Stimulated activated CD4-positive, alpha-beta T cell treated with anti-CD3 and anti-CD28 coated beads, TNF-alpha, amount 100 ng/mL, for 48 hours (primary cell): Measurements from ENCODE around the gene CDIP1.

ENCODE experiments used
- DNase-seq, 3 donors: peaks; one replicate each; pipeline ENCODE4 v3.0.0-alpha.2; 2020; ENCODE audit warnings: low read depth in 3 of 3

The CDIP1 gene

DNA sequence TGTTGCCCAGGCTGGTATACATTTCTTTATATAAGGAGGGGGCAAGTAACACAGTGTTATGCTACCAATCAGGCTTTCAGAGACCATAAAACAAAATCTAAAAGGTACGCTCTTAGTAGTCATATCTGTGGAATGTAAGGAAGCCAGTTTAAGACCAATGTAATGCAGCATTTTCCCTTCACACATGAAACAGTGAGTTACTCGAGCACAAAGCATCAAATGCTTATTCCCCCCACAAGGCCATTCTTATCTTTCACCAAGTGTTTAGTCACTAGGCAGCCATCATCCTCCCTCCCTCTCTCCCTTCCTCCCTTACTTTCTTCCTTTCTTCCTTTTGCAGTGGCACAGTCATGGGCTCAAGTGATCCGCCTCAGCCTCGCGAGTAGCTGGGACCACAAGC is 49.5 kb downstream of the CDIP1 start:
- no peak for DNase-seq

- no peak for DNase-seq
These were observed 50.0 kb downstream of the CDIP1 start for GRCh38 chr16:4488499-4488967.

GRCh38 chr16:4487955-4488498 is 50.5 kb downstream of the CDIP1 start:
- no peak for DNase-seq

DNA sequence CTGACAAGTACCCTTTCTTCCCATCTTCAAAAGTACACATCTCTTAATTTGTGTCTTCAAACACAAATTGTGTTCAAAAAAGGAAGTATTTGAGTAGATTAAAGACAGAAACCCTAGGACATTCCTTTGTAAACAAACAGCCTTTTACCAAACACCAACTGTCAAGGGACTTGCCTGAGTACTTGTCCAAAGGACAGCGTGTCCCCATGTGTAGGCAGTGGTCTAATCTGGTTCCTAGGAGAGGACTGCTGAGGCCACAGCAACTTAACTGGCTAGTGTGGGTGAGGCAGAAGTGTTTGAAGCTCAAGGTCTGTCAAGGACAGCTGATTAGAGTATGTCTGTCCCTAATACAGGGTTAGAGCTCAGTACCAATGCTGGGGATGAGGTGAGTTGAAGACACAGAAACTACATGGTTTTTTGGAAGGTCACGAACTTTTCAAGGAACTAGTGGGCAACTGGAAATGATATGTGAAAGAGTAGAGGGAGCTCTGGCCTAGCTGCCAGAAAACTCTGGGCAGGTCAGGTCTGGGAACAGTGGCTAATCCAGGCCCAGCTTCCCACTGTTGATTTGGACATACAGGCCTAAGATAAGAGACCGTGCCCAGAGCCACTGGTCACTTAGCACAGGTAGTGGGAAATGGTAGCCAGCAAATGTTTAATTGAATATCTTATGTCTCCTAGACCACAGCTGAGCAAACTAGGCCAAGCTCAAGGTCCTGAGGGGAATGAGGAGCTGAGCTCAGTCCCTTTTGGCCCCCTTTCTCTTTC is 52.3 kb downstream of the CDIP1 start:
- DNase-seq, result no peak

DNA sequence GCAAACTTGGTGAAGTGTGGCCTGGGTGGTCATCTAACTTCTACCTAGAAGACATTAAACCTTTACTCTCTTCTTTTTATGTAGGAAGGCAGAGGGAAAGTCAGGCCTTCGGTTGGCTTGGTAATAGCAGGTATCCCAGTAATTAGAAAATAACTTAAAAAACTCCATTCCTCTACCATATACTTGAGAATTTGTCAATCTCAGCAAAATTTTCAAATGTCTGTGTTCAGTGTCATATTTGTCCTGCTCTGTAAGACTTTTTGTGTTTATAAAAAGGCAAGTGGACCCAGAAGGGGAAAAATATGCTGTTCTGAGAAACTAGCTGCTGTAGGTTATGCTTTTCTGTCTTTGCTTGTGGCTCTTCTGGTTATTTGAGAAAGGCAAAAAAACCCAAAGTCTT is 56.6 kb downstream of the CDIP1 start:
- no peak for DNase-seq

GRCh38 chr16:4481526-4481925 is 57.0 kb downstream of the CDIP1 start:
- DNase-seq, result no peak

- DNase-seq, result no peak
These were observed 60.6 kb downstream of the CDIP1 start for GRCh38 chr16:4477966-4478365.

DNA sequence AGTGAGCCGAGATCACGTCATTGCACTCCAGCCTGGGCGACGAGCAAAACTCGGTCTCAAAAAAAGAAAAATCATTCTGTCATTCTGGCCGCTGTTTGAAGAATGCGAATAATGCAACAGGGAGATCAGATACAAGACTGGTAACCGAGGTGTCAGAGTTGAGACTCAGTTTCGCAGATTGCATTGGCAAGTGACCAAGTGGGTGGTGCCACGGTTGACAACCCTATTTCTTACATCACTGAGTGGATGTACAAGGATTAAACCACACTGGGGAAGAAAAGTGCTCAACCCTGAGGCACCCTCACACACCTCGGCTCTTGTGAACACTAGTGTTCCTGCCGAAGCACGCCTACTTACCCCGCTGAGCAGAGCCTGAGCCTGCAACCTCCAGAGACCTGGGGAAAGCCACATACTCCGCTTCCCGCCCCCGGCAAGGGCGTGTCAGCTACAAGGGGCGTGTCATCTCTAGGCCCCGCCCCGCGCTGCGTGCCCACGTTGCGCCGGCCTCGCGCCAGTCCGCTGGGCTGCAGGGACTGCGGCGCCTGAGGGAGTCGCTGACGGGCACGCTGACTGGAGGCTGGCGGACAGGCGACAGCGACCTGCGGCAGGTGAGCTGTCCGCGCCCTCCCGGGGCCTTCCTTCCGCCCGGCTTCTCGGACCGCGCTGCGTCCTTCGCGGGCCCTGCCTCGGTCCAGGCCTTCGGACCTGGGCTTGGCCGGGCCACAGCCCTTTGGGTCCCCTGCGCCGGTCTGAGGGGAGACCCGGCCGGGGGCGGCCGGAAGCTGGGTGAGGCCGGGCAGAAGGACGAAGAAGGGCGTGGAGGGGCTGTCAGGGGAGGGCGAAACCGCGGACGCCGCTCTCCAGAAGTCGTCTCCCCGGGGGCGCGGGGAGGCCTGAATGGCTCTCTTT is 62.4 kb downstream of the CDIP1 start, which contains the start of gene HMOX2:
Gene HMOX2 (plus strand): TSS at position 519 of the 909 bp plus-strand sequence. CDS start 29,127 bp downstream, outside the sequence.
- peak; percentile 88 to 94 (median 91) for DNase-seq

DNA sequence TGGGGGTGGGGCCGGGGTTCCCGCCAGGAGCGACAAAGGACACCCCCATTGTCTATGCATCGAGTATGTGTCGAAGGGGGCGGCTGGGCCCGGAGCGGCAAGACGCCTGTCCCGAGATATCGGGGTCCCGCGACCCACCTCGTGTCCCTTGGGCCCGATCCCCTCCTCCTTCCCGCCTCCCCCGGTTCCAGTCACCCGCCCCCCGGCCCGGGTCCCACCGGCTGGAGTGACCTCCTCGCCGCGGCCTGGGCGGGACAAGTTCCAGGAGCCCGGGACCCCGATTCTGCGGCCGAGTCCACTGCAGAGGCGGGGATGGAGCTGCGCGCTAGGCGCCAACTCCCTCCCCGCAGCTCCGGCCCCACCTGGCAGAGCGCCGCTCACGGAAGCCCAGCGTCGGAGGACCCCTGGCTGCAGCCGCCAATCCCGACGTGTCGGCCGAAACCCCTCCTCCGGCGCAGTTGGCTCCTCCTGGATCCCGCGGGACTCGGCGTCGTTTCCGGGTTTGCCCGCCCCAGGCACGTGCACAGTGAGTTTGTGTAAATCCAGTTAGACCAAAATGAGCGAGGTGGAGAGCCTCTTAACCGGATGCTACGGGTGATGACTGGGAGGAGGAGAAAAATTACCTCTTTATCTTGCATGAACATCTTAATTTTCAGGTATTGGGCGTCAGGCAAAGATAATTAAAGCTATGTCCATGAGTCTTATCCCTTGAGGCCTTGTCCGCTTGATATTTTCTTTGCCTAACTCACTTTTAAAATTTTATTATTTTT is 64.2 kb downstream of the CDIP1 start, which contains the start of gene NMRAL1:
Gene NMRAL1 (minus strand): TSS at position 434 of the 770 bp plus-strand sequence. CDS start 493 bp downstream, outside the sequence.
- peak; percentile 80 to 89 (median 88) for DNase-seq

- DNase-seq, result no peak
These were observed 65.7 kb downstream of the CDIP1 start for GRCh38 chr16:4472880-4473279.

DNA sequence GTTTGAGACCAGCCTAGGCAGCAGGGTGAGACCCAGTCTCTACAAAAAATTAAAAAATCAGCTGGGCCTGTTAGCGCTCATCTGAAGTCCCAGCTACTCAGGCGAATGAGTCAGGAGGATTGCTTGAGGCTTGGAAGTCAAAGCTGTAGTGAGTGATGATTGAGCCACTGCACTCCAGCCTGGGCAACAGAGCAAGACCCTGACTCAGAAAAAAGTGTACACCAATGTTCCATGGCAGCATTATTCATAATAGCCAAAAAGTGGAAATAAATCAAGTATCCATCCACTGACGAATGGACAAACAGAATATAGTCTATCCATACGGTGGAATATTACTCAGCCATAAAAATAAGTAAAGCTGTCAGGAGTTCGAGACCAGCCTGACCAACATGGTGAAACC is 66.7 kb downstream of the CDIP1 start:
- no peak for DNase-seq

- no peak for DNase-seq
These were observed 69.6 kb downstream of the CDIP1 start for GRCh38 chr16:4468972-4469371.

DNA sequence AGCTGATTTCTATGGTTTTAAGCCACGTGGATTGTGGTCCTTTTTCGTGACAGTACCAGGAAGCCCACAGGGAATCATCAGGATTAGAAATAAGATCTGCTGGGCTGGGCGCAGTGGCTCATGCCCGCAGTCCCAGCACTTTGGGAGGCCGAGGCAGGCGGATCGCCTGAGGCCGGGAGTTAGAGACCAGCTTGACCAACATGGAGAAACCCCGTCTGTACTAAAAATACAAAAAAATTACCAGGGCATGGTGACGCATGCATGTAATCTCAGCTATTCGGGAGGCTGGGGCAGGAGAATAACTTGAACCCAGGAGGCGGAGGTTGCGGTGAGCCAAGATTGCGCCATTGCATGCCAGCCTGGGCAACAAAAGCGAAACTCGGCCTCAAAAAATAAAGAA is 70.7 kb downstream of the CDIP1 start:
- no peak for DNase-seq

DNA sequence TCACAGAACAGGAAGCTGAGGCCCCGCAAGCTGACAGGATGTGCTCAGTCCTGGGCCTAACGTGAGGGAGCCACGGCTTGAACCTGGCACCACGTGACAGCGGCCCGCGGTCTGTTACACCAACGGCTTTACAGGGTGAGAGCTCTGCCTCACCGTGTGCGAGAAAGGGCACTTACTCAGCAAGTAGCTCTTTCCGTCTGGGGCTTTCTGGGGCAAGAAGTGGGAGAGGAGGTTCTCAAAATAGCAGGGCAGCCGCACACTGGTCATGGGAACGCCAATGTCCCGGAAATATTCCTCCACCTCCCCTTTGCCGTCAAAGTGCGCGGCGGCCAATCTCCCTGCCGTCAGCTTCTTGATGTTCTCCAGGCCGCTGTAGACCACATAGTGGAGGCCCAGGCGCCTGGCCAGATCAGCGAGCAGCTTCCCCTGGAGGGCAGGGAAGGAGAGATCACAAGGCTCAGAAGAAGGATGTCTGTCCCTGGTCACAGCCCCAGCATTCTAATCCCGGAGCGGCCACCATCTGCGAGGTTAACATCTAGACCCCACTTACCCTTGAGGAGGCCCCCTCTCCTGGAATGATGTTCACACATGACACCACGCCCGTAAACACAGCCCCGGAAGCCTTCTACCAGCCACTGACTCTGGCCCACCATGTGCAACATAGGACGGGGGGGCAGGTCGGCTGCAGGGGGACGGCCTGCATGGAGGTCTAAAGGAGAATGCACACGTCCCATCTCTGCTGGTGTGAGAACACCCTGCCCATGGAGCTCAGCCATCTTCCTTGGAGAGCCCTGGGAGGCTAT is 72.4 kb downstream of the CDIP1 start:
- DNase-seq, result peak; percentile 17 to 28 (median 19)

DNA sequence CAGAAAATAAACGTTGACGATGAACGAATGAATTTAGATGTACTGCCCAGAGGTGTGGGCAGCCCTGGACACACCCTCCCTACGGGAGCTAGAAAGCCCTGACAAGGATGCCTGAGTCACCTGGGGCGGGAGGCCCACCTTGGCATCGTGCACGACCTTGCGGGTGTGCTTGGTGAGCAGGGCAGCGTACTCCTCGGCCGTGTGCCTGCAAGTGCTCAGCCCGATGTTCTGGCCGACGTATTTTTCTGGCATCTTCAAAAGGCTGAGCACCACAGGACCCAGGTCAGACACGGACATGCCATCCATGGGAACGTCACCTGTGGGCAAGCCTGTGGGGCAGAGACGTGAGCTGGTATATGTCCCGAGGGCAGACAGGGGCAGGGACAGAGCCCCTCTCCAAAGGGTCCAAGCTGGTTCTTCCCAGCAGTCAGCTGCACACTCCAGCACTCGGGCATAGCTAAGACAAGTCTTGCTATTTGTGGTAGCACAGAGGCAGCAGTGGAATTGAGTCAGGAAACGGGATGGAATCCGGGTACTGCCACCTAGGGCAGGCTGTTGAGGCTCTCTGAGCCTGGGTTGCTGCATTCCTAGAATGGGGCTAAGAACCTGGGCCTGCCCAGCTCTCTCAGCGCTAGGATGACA is 74.9 kb downstream of the CDIP1 start:
- DNase-seq, result no peak

GRCh38 chr16:4461250-4462085 is 77.1 kb downstream of the CDIP1 start:
- DNase-seq, result no peak

GRCh38 chr16:4460936-4461249 is 77.7 kb downstream of the CDIP1 start:
- no peak for DNase-seq
